HG03097 (cell line): ENCODE results near the gene COL16A1.

Source experiments
- ATAC-seq: cut with Tn5 transposase; IDR thresholded peaks from one replicate; pipeline ENCODE4 v1.9.1; 2021; ENCODE audit not compliant: unreplicated experiment, low FRiP score

The COL16A1 gene

GRCh38 chr1:31703431-31704270 lies at the start of gene COL16A1:
Gene COL16A1 (minus strand): TSS chr1:31704017. CDS start chr1:31702193, 1,824 bp downstream.
- ATAC-seq, result no peak

- no peak for ATAC-seq
Observed at GRCh38 chr1:31752952-31753475, 49.2 kb upstream of the COL16A1 start.

- no peak for ATAC-seq
Observed at GRCh38 chr1:31752258-31752657, 48.4 kb upstream of the COL16A1 start.

GRCh38 chr1:31751822-31752241 lies 48.0 kb upstream of the COL16A1 start:
- ATAC-seq, result no peak

GRCh38 chr1:31750858-31751510 lies 47.2 kb upstream of the COL16A1 start:
- ATAC-seq, result no peak

GRCh38 chr1:31749785-31750735 lies 46.2 kb upstream of the COL16A1 start:
- ATAC-seq, result no peak

- no peak for ATAC-seq
Observed at GRCh38 chr1:31748365-31748764, 44.5 kb upstream of the COL16A1 start.

GRCh38 chr1:31747304-31747703 lies 43.5 kb upstream of the COL16A1 start:
- ATAC-seq, result no peak

GRCh38 chr1:31746687-31747086 lies 42.9 kb upstream of the COL16A1 start:
- ATAC-seq, result no peak

- no peak for ATAC-seq
Observed at GRCh38 chr1:31745946-31746670, 42.3 kb upstream of the COL16A1 start.

- no peak for ATAC-seq
Observed at GRCh38 chr1:31745096-31745945, 41.5 kb upstream of the COL16A1 start.

GRCh38 chr1:31744165-31744888 lies 40.5 kb upstream of the COL16A1 start:
- no peak for ATAC-seq

- no peak for ATAC-seq
Observed at GRCh38 chr1:31742462-31743212, 38.8 kb upstream of the COL16A1 start.

- no peak for ATAC-seq
Observed at GRCh38 chr1:31739346-31739745, 35.5 kb upstream of the COL16A1 start.

GRCh38 chr1:31736675-31737074 lies 32.9 kb upstream of the COL16A1 start:
- ATAC-seq, result no peak

- no peak for ATAC-seq
Observed at GRCh38 chr1:31735571-31735970, 31.8 kb upstream of the COL16A1 start.

GRCh38 chr1:31734582-31735107 lies 30.8 kb upstream of the COL16A1 start:
- ATAC-seq, result no peak
